ENCODE data around the gene ATP6V0A1.
"Not testable (repeated sequence)": the region's sequence is repeated elsewhere in the genome, so short reads cannot be mapped to it uniquely, and the experiment has no call there.

Gene ATP6V0A1

DNA sequence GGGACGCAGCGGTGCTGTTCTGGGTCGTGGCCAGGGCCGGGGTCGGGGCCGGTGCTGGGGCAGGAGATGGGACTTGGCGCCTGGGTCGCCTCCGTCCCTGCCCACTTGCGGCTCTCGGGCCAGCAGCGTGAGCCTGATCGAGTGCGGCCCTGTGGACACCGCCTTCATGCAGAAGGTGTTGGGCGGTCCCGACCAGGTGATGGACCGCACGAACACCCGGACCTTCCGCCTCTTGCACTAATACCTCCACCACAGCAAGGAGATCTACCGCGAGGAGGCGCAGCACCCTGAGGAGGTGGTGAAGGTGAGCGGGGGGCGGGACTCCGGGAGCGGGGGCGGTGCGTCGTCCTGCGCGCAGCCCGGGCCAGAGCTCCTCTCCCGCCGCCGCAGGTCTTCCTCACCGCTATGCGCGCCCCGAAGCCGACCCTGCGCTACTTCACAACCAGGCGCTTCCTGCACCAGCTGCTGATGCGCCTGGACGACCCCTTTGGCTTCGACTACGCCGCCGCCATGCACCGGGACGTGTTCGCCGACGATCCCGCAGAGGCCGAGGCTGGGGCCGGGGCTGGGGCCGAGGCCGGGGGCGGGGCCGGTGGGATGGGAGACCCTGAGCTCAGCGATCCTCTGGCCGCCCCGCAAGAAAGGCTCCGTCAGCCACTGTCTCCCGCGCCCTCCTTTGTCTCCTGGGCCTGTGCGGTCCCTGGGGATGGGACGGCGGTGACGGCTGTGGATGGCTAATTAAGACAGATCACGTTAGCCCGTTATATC lies 89.6 kb downstream of the ATP6V0A1 start:
- H3K4me3 ChIP-seq (replicated peaks; ENCODE audit: low read depth, low read length): peak overlapping the region; percentile 36
- peak; percentile 46 for DNase-seq (ENCODE audit: low read depth)
- TF ChIP-seq, protein P1, sequence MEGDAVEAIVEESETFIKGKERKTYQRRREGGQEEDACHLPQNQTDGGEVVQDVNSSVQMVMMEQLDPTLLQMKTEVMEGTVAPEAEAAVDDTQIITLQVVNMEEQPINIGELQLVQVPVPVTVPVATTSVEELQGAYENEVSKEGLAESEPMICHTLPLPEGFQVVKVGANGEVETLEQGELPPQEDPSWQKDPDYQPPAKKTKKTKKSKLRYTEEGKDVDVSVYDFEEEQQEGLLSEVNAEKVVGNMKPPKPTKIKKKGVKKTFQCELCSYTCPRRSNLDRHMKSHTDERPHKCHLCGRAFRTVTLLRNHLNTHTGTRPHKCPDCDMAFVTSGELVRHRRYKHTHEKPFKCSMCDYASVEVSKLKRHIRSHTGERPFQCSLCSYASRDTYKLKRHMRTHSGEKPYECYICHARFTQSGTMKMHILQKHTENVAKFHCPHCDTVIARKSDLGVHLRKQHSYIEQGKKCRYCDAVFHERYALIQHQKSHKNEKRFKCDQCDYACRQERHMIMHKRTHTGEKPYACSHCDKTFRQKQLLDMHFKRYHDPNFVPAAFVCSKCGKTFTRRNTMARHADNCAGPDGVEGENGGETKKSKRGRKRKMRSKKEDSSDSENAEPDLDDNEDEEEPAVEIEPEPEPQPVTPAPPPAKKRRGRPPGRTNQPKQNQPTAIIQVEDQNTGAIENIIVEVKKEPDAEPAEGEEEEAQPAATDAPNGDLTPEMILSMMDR (IDR thresholded peaks at IDR 0.05; ENCODE audit: low read length, missing control alignments): peak; percentile 38

DNA sequence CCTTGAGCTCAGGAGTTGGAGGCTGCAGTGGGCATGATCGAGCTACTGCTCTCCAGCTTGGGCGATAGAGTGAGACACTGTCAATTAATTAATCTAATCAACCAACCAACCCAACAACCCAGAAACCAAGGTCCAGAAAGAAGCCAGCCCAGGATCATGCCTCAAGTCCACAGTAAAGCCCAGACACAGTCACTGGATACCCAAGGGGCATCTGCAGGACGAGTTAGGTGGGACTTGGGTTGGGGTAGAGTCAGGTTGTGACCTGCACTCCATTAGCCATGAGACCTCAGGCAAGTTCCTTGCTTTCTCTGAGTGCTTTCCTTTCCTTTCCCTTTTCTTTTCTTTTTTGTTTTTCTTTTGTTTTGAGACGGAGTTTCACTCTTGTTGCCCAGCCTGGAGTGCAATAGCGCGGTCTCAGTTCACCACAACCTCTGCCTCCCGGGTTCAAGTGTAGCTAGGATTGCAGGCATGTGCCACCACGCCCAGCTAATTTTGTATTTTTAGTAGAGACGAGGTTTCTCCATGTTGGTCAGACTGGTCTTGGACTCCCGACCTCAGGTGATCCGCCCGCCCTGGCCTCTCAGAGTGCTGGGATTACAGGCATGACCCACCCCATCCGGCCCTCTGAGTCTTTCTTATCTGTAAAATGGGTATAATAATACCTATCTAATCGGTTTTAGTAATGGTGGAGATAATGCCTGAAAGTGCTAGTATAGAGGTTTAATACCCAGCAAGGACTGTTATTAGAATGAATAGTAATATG lies 90.5 kb downstream of the ATP6V0A1 start:
- TF ChIP-seq, protein P1 (IDR thresholded peaks at IDR 0.05; ENCODE audit: low read length, missing control alignments): no peak
- H3K4me3 ChIP-seq (replicated peaks; ENCODE audit: low read depth, low read length): no peak overlapping the region
- no peak for DNase-seq (ENCODE audit: low read depth)

DNA sequence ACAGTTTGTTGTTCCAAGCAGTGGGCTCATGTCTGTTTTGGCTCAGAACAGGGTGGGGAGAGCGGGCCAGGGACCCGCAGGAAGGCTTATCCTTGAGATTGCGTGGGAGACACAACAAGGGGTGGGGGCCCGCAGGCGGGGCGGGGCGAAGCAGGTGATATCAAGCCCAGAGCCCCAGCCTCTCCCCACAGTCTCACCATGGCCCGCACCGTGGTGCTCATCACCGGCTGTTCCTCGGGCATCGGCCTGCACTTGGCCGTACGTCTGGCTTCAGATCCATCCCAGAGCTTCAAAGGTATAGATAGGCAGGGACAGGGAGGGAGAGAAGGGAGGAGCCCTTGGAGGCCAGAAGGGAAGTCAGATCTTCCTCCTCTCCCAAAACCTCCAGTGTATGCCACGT lies 94.1 kb downstream of the ATP6V0A1 start, which contains the start of gene HSD17B1:
TSS of gene HSD17B1 (plus strand) at position 188 of the 400 bp plus-strand sequence. CDS start at position 199, 11 bp downstream.
- peak within 1 kb of the TSS; percentile 81 for H3K4me3 ChIP-seq (replicated peaks; ENCODE audit: low read depth, low read length)
- not testable (repeated sequence) for DNase-seq (ENCODE audit: low read depth)

DNA sequence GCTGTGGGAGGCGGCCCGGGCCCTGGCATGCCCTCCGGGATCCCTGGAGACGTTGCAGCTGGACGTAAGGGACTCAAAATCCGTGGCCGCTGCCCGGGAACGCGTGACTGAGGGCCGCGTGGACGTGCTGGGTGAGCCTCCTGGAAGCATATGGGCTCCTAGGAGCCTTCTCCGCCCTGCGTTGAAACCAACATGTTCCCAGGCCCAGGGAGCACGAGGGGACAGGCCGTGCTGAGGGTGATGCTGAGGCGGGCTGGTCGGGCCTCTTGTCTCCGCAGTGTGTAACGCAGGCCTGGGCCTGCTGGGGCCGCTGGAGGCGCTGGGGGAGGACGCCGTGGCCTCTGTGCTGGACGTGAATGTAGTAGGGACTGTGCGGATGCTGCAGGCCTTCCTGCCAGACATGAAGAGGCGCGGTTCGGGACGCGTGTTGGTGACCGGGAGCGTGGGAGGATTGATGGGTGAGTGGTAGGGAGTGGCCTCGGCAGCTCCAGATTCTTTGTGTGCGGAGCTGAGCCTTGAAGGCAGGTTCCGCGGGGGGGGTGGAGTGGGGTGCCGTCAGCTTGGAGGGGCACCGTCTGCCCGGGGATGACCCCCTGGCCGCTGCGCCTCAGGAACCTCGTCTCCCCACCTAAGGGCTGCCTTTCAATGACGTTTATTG lies 94.6 kb downstream of the ATP6V0A1 start:
- TF ChIP-seq, protein P1 (IDR thresholded peaks at IDR 0.05; ENCODE audit: low read length, missing control alignments): no peak
- H3K4me3 ChIP-seq (replicated peaks; ENCODE audit: low read depth, low read length): peak overlapping the region; percentile 81
- DNase-seq (ENCODE audit: low read depth): peak; percentile 50

DNA sequence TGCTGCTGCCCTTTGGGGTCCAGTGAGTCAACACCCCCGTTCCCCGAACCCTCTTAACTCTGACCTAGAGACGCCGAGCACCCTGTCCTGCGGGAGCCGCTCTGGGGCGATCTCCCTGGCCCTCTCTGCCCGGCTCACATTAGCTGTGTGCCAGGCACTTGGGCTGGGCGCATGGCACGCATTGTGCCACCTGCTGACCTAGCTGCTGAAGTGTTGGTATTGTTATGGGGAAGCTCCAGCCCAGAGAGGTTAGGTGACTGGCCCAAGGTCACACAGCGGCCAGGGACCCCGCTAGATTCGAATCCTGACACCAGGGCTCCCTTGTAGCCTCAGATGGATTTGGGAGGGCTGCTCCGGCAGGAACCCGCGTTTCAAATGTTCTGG lies 95.2 kb downstream of the ATP6V0A1 start:
- peak overlapping the region; percentile 81 for H3K4me3 ChIP-seq (replicated peaks; ENCODE audit: low read depth, low read length)
- TF ChIP-seq, protein P1 (IDR thresholded peaks at IDR 0.05; ENCODE audit: low read length, missing control alignments): no peak
- DNase-seq (ENCODE audit: low read depth): no peak

DNA sequence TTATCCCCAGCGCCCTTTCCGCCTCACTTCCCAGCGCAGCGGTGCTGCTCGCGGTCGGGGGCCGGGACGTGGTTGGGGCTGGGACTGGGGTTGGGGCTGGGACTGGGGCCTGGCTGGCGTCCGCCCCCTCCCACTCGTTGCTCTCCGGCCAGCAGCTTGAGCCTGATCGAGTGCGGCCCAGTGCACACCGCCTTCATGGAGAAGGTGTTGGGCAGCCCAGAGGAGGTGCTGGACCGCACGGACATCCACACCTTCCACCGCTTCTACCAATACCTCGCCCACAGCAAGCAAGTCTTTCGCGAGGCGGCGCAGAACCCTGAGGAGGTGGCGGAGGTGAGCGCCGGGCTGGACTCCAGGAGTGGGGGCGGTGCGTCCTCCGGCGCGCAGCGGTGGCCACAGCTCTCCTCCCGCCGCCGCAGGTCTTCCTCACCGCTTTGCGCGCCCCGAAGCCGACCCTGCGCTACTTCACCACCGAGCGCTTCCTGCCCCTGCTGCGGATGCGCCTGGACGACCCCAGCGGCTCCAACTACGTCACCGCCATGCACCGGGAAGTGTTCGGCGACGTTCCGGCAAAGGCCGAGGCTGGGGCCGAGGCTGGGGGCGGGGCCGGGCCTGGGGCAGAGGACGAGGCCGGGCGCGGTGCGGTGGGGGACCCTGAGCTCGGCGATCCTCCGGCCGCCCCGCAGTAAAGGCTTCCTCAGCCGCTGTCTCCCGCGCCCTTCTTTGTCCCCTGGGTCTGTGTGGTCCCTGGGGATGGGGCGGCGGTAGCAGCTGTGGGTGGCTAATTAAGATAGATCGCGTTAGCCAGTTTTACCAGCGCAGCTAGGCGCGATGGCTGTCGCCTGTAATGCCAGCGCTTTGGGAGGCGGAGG lies 95.8 kb downstream of the ATP6V0A1 start:
- H3K4me3 ChIP-seq (replicated peaks; ENCODE audit: low read depth, low read length): peak overlapping the region; percentile 81
- TF ChIP-seq, protein P1 (IDR thresholded peaks at IDR 0.05; ENCODE audit: low read length, missing control alignments): no peak
- peak; percentile 76 for DNase-seq (ENCODE audit: low read depth)

All from fibroblast of pulmonary artery (primary cell).